ENCODE results near the gene SBF2.

DNA sequence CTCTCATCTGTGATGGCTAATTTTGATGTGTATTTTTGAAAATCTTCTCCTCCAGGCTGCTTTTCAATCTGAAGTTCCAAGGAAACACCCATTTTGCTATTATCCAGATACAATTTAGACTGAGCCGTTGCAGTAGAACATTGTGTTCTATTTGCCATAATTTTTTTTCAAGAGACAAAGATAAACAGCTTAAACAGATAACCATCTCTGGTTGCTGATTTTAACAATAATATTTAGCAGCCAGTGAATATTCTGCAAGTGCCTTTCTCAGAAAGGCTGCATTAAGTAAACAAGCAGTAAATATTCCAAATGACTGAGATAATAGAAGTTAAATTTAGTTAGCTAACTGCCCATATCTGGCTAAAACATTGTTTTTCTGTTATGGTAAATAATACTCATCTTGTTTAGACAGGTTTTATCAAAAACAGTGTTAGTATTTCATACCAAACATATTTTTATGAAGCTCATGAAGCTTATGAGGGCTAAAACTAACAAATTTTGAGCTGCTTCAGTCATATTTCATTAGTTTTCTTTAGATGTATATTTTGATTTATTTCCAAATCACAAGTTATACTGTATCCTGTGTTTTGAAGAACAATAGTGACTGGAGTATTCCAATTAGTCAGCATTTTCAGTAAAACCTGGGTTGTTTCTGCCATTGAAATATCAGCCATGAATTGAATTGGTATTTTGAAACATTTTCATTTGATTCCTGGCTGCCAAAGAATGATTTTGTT is 206.7 kb downstream of the SBF2 start:
- TF ChIP-seq, protein P1, sequence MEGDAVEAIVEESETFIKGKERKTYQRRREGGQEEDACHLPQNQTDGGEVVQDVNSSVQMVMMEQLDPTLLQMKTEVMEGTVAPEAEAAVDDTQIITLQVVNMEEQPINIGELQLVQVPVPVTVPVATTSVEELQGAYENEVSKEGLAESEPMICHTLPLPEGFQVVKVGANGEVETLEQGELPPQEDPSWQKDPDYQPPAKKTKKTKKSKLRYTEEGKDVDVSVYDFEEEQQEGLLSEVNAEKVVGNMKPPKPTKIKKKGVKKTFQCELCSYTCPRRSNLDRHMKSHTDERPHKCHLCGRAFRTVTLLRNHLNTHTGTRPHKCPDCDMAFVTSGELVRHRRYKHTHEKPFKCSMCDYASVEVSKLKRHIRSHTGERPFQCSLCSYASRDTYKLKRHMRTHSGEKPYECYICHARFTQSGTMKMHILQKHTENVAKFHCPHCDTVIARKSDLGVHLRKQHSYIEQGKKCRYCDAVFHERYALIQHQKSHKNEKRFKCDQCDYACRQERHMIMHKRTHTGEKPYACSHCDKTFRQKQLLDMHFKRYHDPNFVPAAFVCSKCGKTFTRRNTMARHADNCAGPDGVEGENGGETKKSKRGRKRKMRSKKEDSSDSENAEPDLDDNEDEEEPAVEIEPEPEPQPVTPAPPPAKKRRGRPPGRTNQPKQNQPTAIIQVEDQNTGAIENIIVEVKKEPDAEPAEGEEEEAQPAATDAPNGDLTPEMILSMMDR (IDR thresholded peaks at IDR 0.05): no peak
- TF ChIP-seq POLR2A (IDR thresholded peaks at IDR 0.05; ENCODE audit: low read depth) (no peak), POLR2AphosphoS5 (IDR thresholded peaks at IDR 0.05) (no peak), EP300 (IDR thresholded peaks at IDR 0.05) (no peak)
